K562 (cell line): ENCODE results near the gene SBDS. TPM values are rescaled to one million over a fixed set of nuclear protein-coding genes. Genes with fewer than 3 reads are reported as not detected.

ENCODE experiments used
- BCOR ChIP-seq: fragments of 450-650 bp; IDR thresholded peaks from 2 replicates; pipeline ENCODE4 v1.6.1; 2016
- C11orf30 ChIP-seq: fragments of 450-650 bp; IDR thresholded peaks from 2 replicates; pipeline ENCODE4 v1.6.1; 2016; ENCODE audit warnings: low read depth, mild to moderate bottlenecking
- CHD2 ChIP-seq: IDR thresholded peaks from 2 replicates; pipeline ENCODE4 v1.6.1; 2011; ENCODE audit warnings: low read depth, low read length
- GABPA ChIP-seq: fragments of 200-800 bp; sonication (Bioruptor generic); conservative IDR thresholded peaks from 2 replicates; pipeline ENCODE4 v1.6.1; 2016; ENCODE audit warnings: low read depth, missing genetic modification characterization, missing compliant biosample characterization
- polyA plus RNA-seq, 8 experiments: library from polyadenylated mRNA; depleted of rRNA in 4 of 8; stranded (reverse) in 5 of 8; unstranded in 3 of 8; fragments of >200 nt; fragmentation: Nextera tagmentation in 2 of 8; fragmentation: Illumina TruSeq in 1 of 8; extraction: Ambion mirVana in 2 of 8; extraction: Trizol in 1 of 8; gene quantifications; 2 replicates each; pipeline versions ENCODE4 v1.2.1 to v1.2.3, GENCODE V29; 2011 to 2014; ENCODE audit warnings: inconsistent platforms in 1 of 8, missing spikeins in 1 of 8
- total RNA-seq, 7 experiments: library from RNA; depleted of rRNA in 6 of 7; stranded (reverse); fragments of >200 nt in 6 of 7; fragmentation: Illumina TruSeq in 2 of 7; extraction: Trizol in 2 of 7; gene quantifications; 2 replicates each; pipeline versions ENCODE4 v1.2.1 to v1.2.3, GENCODE V29; 2011 to 2021; ENCODE audit warnings: low replicate concordance in 1 of 7
- TF ChIP-seq, protein P1 (sequence below): fragments of 250-450 bp; sonication (Bioruptor Pico); IDR thresholded peaks from 2 replicates; pipeline ENCODE4 v1.4.0; 2020; ENCODE audit warnings: mild to moderate bottlenecking
- TF ChIP-seq, protein P2 (sequence below): sonication (generic); formaldehyde crosslinking; IDR thresholded peaks from 2 replicates; pipeline ENCODE4 v1.8.0; 2022; ENCODE audit warnings: missing genetic modification reagents, mild to moderate bottlenecking, moderate library complexity, borderline replicate concordance
- TF ChIP-seq, protein P3 (sequence below): fragments of 200-800 bp; sonication (Bioruptor generic); IDR thresholded peaks from 2 replicates; pipeline ENCODE4 v1.6.1; 2017; ENCODE audit warnings: missing genetic modification characterization, missing compliant biosample characterization
- TF ChIP-seq, protein P4 (sequence below), 2 experiments: IDR thresholded peaks; 2 replicates each; pipeline ENCODE4 v1.6.1; 2011; ENCODE audit warnings: borderline replicate concordance in 1 of 2, control low read depth in 1 of 2, low read depth in 1 of 2, low read length in 1 of 2, mild to moderate bottlenecking in 1 of 2, mixed read lengths in 1 of 2, moderate library complexity in 1 of 2; ENCODE audit not compliant: insufficient read depth in 1 of 2, insufficient read length in 1 of 2, poor library complexity in 1 of 2, severe bottlenecking in 1 of 2; ENCODE audit errors: extremely low read depth in 1 of 2
- TF ChIP-seq, protein P5 (sequence below): fragments of 450-650 bp; IDR thresholded peaks from 2 replicates; pipeline ENCODE4 v1.6.1; 2016; ENCODE audit warnings: borderline replicate concordance
- TF ChIP-seq, protein P6 (sequence below), 2 experiments: fragments of 450-650 bp in 1 of 2; IDR thresholded peaks; 2 replicates each; pipeline ENCODE4 v1.6.1; 2011 to 2017; ENCODE audit warnings: low read depth in 2 of 2, antibody characterized with exemption in 1 of 2, borderline replicate concordance in 1 of 2, low read length in 1 of 2, mild to moderate bottlenecking in 1 of 2, mixed read lengths in 1 of 2; ENCODE audit not compliant: control insufficient read depth in 1 of 2
- TF ChIP-seq, protein P7 (sequence below), 3 experiments: IDR thresholded peaks in 2 of 3; conservative IDR thresholded peaks in 1 of 3; 2 replicates each; pipeline ENCODE4 v1.5.1; 2011 to 2012; ENCODE audit warnings: low read length in 3 of 3, mild to moderate bottlenecking in 3 of 3, control low read depth in 2 of 3, improper control_type of control experiment in 1 of 3, inconsistent platforms in 1 of 3, low read depth in 1 of 3, mixed read lengths in 1 of 3, moderate library complexity in 1 of 3; ENCODE audit not compliant: insufficient read depth in 2 of 3

Gene SBDS
- total and polyA plus RNA-seq, 9 of the 15 experiments (the other 6 are each of a cell fraction or from before 2014, with no cell fraction given), result 105 to 174 (median 117) TPM

DNA sequence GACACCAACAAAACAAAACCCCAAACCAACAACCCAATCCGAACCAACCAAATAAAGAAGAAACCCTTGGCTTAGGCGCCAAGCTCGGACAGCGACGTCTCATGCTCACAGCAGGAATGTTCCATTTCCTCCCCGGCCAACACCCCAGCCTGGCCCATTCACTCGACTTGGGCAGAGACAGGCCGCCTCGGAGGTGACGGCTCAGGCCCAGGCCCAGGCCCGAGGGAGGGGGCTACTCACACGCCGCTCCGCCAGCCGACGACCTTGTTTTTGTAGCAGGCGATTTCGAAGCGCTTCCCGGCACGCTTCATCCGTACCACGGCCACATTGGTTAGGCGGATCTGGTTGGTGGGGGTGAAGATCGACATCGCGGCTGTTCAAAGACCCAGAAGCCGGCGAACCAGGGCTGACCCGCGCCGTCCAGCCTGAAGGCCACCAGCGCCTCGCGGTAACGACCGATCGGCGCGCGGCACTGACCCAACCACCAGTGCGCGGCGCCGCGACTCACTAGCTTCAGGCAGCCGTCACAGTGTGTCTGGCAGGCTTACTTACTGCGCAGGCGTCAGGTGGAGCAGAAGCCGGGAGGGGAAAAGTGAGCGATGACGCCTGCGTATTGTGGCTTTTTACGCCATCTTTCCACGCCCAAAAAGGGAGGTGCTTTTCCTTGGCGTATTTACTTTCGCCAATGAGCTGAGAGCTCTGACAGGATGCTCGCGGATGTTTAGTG, at the start of gene SBDS (continued):
- TF ChIP-seq, protein P1, sequence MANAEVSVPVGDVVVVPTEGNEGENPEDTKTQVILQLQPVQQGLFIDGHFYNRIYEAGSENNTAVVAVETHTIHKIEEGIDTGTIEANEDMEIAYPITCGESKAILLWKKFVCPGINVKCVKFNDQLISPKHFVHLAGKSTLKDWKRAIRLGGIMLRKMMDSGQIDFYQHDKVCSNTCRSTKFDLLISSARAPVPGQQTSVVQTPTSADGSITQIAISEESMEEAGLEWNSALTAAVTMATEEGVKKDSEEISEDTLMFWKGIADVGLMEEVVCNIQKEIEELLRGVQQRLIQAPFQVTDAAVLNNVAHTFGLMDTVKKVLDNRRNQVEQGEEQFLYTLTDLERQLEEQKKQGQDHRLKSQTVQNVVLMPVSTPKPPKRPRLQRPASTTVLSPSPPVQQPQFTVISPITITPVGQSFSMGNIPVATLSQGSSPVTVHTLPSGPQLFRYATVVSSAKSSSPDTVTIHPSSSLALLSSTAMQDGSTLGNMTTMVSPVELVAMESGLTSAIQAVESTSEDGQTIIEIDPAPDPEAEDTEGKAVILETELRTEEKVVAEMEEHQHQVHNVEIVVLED, result peak; percentile 38; the same call in 1 of the 2 replicates
- TF ChIP-seq, protein P2, sequence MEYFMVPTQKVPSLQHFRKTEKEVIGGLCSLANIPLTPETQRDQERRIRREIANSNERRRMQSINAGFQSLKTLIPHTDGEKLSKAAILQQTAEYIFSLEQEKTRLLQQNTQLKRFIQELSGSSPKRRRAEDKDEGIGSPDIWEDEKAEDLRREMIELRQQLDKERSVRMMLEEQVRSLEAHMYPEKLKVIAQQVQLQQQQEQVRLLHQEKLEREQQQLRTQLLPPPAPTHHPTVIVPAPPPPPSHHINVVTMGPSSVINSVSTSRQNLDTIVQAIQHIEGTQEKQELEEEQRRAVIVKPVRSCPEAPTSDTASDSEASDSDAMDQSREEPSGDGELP (CRISPR knock-in tag), result peak; percentile 72; the same call in 1 of the 2 replicates
- TF ChIP-seq, protein P3, sequence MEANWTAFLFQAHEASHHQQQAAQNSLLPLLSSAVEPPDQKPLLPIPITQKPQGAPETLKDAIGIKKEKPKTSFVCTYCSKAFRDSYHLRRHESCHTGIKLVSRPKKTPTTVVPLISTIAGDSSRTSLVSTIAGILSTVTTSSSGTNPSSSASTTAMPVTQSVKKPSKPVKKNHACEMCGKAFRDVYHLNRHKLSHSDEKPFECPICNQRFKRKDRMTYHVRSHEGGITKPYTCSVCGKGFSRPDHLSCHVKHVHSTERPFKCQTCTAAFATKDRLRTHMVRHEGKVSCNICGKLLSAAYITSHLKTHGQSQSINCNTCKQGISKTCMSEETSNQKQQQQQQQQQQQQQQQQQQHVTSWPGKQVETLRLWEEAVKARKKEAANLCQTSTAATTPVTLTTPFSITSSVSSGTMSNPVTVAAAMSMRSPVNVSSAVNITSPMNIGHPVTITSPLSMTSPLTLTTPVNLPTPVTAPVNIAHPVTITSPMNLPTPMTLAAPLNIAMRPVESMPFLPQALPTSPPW, result peak; percentile 10; the same call in 1 of the 2 replicates
- TF ChIP-seq, protein P4, sequence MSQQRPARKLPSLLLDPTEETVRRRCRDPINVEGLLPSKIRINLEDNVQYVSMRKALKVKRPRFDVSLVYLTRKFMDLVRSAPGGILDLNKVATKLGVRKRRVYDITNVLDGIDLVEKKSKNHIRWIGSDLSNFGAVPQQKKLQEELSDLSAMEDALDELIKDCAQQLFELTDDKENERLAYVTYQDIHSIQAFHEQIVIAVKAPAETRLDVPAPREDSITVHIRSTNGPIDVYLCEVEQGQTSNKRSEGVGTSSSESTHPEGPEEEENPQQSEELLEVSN (IDR thresholded peaks at IDR 0.05; ENCODE audit: borderline replicate concordance in 1 of 2, extremely low read depth in 1 of 2, insufficient read depth in 1 of 2, insufficient read length in 1 of 2, low read depth in 1 of 2, low read length in 1 of 2, poor library complexity in 1 of 2, severe bottlenecking in 1 of 2), result peak; percentile 23 to 40
- TF ChIP-seq BCOR (peak; percentile 29; the same call in 1 of the 2 replicates), CHD2 (peak; percentile 48; the same call in 1 of the 2 replicates), C11orf30 (peak; percentile 83), GABPA (tag) (peak; percentile 93)
- TF ChIP-seq, protein P5, sequence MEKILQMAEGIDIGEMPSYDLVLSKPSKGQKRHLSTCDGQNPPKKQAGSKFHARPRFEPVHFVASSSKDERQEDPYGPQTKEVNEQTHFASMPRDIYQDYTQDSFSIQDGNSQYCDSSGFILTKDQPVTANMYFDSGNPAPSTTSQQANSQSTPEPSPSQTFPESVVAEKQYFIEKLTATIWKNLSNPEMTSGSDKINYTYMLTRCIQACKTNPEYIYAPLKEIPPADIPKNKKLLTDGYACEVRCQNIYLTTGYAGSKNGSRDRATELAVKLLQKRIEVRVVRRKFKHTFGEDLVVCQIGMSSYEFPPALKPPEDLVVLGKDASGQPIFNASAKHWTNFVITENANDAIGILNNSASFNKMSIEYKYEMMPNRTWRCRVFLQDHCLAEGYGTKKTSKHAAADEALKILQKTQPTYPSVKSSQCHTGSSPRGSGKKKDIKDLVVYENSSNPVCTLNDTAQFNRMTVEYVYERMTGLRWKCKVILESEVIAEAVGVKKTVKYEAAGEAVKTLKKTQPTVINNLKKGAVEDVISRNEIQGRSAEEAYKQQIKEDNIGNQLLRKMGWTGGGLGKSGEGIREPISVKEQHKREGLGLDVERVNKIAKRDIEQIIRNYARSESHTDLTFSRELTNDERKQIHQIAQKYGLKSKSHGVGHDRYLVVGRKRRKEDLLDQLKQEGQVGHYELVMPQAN, result peak; percentile 82; the same call in 1 of the 2 replicates
- TF ChIP-seq, protein P6, sequence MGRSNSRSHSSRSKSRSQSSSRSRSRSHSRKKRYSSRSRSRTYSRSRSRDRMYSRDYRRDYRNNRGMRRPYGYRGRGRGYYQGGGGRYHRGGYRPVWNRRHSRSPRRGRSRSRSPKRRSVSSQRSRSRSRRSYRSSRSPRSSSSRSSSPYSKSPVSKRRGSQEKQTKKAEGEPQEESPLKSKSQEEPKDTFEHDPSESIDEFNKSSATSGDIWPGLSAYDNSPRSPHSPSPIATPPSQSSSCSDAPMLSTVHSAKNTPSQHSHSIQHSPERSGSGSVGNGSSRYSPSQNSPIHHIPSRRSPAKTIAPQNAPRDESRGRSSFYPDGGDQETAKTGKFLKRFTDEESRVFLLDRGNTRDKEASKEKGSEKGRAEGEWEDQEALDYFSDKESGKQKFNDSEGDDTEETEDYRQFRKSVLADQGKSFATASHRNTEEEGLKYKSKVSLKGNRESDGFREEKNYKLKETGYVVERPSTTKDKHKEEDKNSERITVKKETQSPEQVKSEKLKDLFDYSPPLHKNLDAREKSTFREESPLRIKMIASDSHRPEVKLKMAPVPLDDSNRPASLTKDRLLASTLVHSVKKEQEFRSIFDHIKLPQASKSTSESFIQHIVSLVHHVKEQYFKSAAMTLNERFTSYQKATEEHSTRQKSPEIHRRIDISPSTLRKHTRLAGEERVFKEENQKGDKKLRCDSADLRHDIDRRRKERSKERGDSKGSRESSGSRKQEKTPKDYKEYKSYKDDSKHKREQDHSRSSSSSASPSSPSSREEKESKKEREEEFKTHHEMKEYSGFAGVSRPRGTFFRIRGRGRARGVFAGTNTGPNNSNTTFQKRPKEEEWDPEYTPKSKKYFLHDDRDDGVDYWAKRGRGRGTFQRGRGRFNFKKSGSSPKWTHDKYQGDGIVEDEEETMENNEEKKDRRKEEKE (IDR thresholded peaks at IDR 0.05; ENCODE audit: borderline replicate concordance in 1 of 2, control insufficient read depth in 1 of 2, low read depth in 2 of 2, low read length in 1 of 2), result peak in 1 of 2 experiments; percentile 80; a peak in 1 of 4 replicates
- TF ChIP-seq, protein P7, sequence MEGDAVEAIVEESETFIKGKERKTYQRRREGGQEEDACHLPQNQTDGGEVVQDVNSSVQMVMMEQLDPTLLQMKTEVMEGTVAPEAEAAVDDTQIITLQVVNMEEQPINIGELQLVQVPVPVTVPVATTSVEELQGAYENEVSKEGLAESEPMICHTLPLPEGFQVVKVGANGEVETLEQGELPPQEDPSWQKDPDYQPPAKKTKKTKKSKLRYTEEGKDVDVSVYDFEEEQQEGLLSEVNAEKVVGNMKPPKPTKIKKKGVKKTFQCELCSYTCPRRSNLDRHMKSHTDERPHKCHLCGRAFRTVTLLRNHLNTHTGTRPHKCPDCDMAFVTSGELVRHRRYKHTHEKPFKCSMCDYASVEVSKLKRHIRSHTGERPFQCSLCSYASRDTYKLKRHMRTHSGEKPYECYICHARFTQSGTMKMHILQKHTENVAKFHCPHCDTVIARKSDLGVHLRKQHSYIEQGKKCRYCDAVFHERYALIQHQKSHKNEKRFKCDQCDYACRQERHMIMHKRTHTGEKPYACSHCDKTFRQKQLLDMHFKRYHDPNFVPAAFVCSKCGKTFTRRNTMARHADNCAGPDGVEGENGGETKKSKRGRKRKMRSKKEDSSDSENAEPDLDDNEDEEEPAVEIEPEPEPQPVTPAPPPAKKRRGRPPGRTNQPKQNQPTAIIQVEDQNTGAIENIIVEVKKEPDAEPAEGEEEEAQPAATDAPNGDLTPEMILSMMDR (IDR thresholded peaks at IDR 0.05 in 2 of 3, conservative IDR thresholded peaks at IDR 0.05 in 1 of 3; ENCODE audit: insufficient read depth in 2 of 3, low read depth in 1 of 3, low read length in 3 of 3), result peak in 1 of 3 experiments; percentile 22; a peak in 1 of 6 replicates
